H9 (cell line): Measurements from ENCODE around the gene CDC42EP4. TPM values are rescaled to one million over a fixed set of nuclear protein-coding genes. Genes with fewer than 3 reads are reported as not detected.

ENCODE experiments used
- DNase-seq: peaks from one replicate; pipeline ENCODE4 v3.0.0-alpha.2; 2017
- H2AFZ ChIP-seq: one replicate; pipeline ENCODE4 v1.6.1; 2013; ENCODE audit warnings: mild to moderate bottlenecking, low read length, control low read depth, moderate library complexity
- H2AK5ac ChIP-seq: 2 replicates; pipeline ENCODE4 v1.6.1; 2013; ENCODE audit warnings: low read length, control low read depth, mixed read lengths; ENCODE audit not compliant: insufficient read length
- H2BK120ac ChIP-seq: one replicate; pipeline ENCODE4 v1.6.1; 2013; ENCODE audit warnings: low read depth, mild to moderate bottlenecking, low read length, control low read depth, inconsistent platforms; ENCODE audit not compliant: poor library complexity, severe bottlenecking
- H2BK12ac ChIP-seq: 2 replicates; pipeline ENCODE4 v1.6.1; 2013; ENCODE audit warnings: low read length, control low read depth, mixed read lengths, low read depth; ENCODE audit not compliant: insufficient read length
- H2BK15ac ChIP-seq: 2 replicates; pipeline ENCODE4 v1.6.1; 2013; ENCODE audit warnings: low read depth, low read length, control low read depth
- H2BK20ac ChIP-seq: one replicate; pipeline ENCODE4 v1.6.1; 2013; ENCODE audit warnings: low read depth, mild to moderate bottlenecking, low read length, control low read depth, inconsistent platforms; ENCODE audit not compliant: poor library complexity, severe bottlenecking
- H2BK5ac ChIP-seq: 2 replicates; pipeline ENCODE4 v1.6.1; 2013; ENCODE audit warnings: low read length, control low read depth, mixed read lengths; ENCODE audit not compliant: insufficient read length
- H3K14ac ChIP-seq: 2 replicates; pipeline ENCODE4 v1.6.1; 2013; ENCODE audit warnings: low read length, control low read depth; ENCODE audit not compliant: insufficient read depth
- H3K18ac ChIP-seq: 2 replicates; pipeline ENCODE4 v1.6.1; 2013; ENCODE audit warnings: low read depth, mild to moderate bottlenecking, mixed read lengths, low read length, control low read depth; ENCODE audit not compliant: insufficient read length
- H3K23ac ChIP-seq: 2 replicates; pipeline ENCODE4 v1.6.1; 2013; ENCODE audit warnings: low read length, control low read depth, mixed read lengths, low read depth; ENCODE audit not compliant: insufficient read length
- H3K23me2 ChIP-seq: 2 replicates; pipeline ENCODE4 v1.6.1; 2013; ENCODE audit warnings: low read depth, mild to moderate bottlenecking, mixed read lengths, low read length, control low read depth; ENCODE audit not compliant: insufficient read length, poor library complexity, severe bottlenecking
- H3K27ac ChIP-seq: 2 replicates; pipeline ENCODE4 v1.5.1; 2013; ENCODE audit warnings: low read length, control low read depth, mixed read lengths, low read depth; ENCODE audit not compliant: insufficient read length
- H3K27me3 ChIP-seq: 2 replicates; pipeline ENCODE4 v1.6.1; 2013; ENCODE audit warnings: low read length, control low read depth, inconsistent platforms; ENCODE audit not compliant: insufficient read depth
- H3K4ac ChIP-seq: 2 replicates; pipeline ENCODE4 v1.6.1; 2013; ENCODE audit warnings: low read depth, mild to moderate bottlenecking, control low read depth, inconsistent platforms, low read length, moderate library complexity
- H3K4me1 ChIP-seq: 2 replicates; pipeline ENCODE4 v1.6.1; 2013; ENCODE audit warnings: low read length, control low read depth, inconsistent platforms; ENCODE audit not compliant: insufficient read depth
- H3K4me2 ChIP-seq: 2 replicates; pipeline ENCODE4 v1.6.1; 2013; ENCODE audit warnings: low read length, control low read depth, mixed read lengths; ENCODE audit not compliant: insufficient read length, insufficient read depth
- H3K56ac ChIP-seq: 2 replicates; pipeline ENCODE4 v1.6.1; 2013; ENCODE audit warnings: low read depth, mild to moderate bottlenecking, mixed read lengths, low read length, control low read depth; ENCODE audit not compliant: insufficient read length
- H3K79me1 ChIP-seq: 2 replicates; pipeline ENCODE4 v1.6.1; 2013; ENCODE audit warnings: low read depth, mild to moderate bottlenecking, moderate library complexity, low read length, control low read depth, inconsistent platforms; ENCODE audit not compliant: insufficient read depth, poor library complexity, severe bottlenecking
- H3K79me2 ChIP-seq: 2 replicates; pipeline ENCODE4 v1.6.1; 2013; ENCODE audit warnings: low read length, control low read depth, inconsistent platforms; ENCODE audit not compliant: insufficient read depth
- H3K9ac ChIP-seq: 2 replicates; pipeline ENCODE4 v1.6.1; 2013; ENCODE audit warnings: low read length, control low read depth, mixed read lengths; ENCODE audit not compliant: insufficient read length; ENCODE audit errors: extremely low read depth
- H3K9me3 ChIP-seq: one replicate; pipeline ENCODE4 v1.6.1; 2013; ENCODE audit warnings: low read depth, low read length, inconsistent platforms; ENCODE audit not compliant: control insufficient read depth
- H3T11ph ChIP-seq: one replicate; pipeline ENCODE4 v1.6.1; 2013; ENCODE audit warnings: mild to moderate bottlenecking, low read length, control low read depth, inconsistent platforms
- H4K20me1 ChIP-seq: one replicate; pipeline ENCODE4 v1.6.1; 2013; ENCODE audit not compliant: control insufficient read depth, insufficient read length, insufficient read depth
- H4K5ac ChIP-seq: 2 replicates; pipeline ENCODE4 v1.6.1; 2013; ENCODE audit warnings: low read depth, mild to moderate bottlenecking, mixed read lengths, low read length, control low read depth; ENCODE audit not compliant: insufficient read length
- H4K8ac ChIP-seq: replicated peaks from 2 replicates; pipeline ENCODE4 v1.6.1; 2013; ENCODE audit warnings: low read length, control low read depth, mixed read lengths, low read depth; ENCODE audit not compliant: insufficient read length
- H4K91ac ChIP-seq: 2 replicates; pipeline ENCODE4 v1.6.1; 2013; ENCODE audit warnings: low read depth, mild to moderate bottlenecking, moderate library complexity, mixed read lengths, low read length, control low read depth; ENCODE audit not compliant: insufficient read length
- H3K27ac Mint-ChIP-seq, 3 experiments: 2 replicates in 2 of 3; 3 replicates in 1 of 3; pipeline ENCODE4 v1.8.0; 2020 to 2021; ENCODE audit warnings: mixed read lengths in 3 of 3, mild to moderate bottlenecking in 1 of 3, moderate library complexity in 1 of 3
- H3K27me3 Mint-ChIP-seq: 2 replicates; pipeline ENCODE4 v1.8.0; 2021; ENCODE audit warnings: low read depth, mild to moderate bottlenecking, moderate library complexity, mixed read lengths
- H3K36me3 Mint-ChIP-seq, 3 experiments: 2 replicates in 2 of 3; 3 replicates in 1 of 3; pipeline ENCODE4 v1.8.0; 2020 to 2021; ENCODE audit warnings: low read depth in 3 of 3, mixed read lengths in 3 of 3; ENCODE audit not compliant: insufficient read depth in 1 of 3
- H3K4me1 Mint-ChIP-seq, 2 experiments: 2 replicates each; pipeline ENCODE4 v1.8.0; 2020; ENCODE audit warnings: mixed read lengths in 2 of 2
- H3K4me3 Mint-ChIP-seq, 2 experiments: 2 replicates in 1 of 2; 3 replicates in 1 of 2; pipeline ENCODE4 v1.8.0; 2020 to 2021; ENCODE audit warnings: mild to moderate bottlenecking in 2 of 2, mixed read lengths in 2 of 2, moderate library complexity in 1 of 2
- H3K9me3 Mint-ChIP-seq, 2 experiments: 2 replicates in 1 of 2; 3 replicates in 1 of 2; pipeline ENCODE4 v1.8.0; 2020; ENCODE audit warnings: mild to moderate bottlenecking in 2 of 2, mixed read lengths in 2 of 2, moderate library complexity in 1 of 2
- CTCF ChIP-seq: fragments of 200-600 bp; sonication (generic); conservative IDR thresholded peaks from 3 replicates; pipeline ENCODE4 v1.8.0; 2021; ENCODE audit warnings: antibody characterized with exemption, mild to moderate bottlenecking
- WGBS: extraction: QIAGEN DNeasy Blood & Tissue Kit; methylation state at CpG from one replicate; pipeline ENCODE4 v1.1.7; 2013; ENCODE audit warnings: missing lambda C conversion rate, low lambda C conversion rate, mixed read lengths; ENCODE audit not compliant: insufficient read length; ENCODE audit errors: extremely low coverage; 5-methylcytosine and 5-hydroxymethylcytosine counted together
- total RNA-seq: library from RNA; stranded (reverse); gene quantifications from 2 replicates; pipeline ENCODE4 v1.2.1, GENCODE V29; 2021

The CDC42EP4 gene
- total RNA-seq, 1 experiment from 2014 or later = 27.1 TPM

GRCh38 chr17:73249700-73250099 lies 62.1 kb downstream of the CDC42EP4 start:
- Histone ChIP-seq H3K18ac (no peak overlapping the region), H2BK12ac (no peak overlapping the region), H2BK5ac (no peak overlapping the region), H3K4me1 (no peaks in the 10 kb centered on the region), H2BK20ac (no peak overlapping the region), H3K9me3 (no peaks in the 10 kb centered on the region), H3K23ac (no peak overlapping the region), H2BK15ac (no peak overlapping the region), H3K9ac (no peak overlapping the region), H4K91ac (no peak overlapping the region), H2AFZ (no peak overlapping the region), H4K5ac (no peak overlapping the region), H3K27me3 (no peaks in the 10 kb centered on the region), H3K56ac (no peak overlapping the region), H2BK120ac (no peak overlapping the region), H3K27ac (no peak overlapping the region), H3K23me2 (no peaks in the 10 kb centered on the region), H3K4ac (no peak overlapping the region), H4K20me1 (no peaks in the 10 kb centered on the region), H3T11ph (no peak overlapping the region), H4K8ac (no peak overlapping the region), H2AK5ac (no peak overlapping the region), H3K79me1 (no peaks in the 10 kb centered on the region), H3K79me2 (no peaks in the 10 kb centered on the region), H3K14ac (no peak overlapping the region), H3K4me2 (no peak overlapping the region)
- no CpG with 5 or more reads among the region's 8 CpGs for WGBS
- no peak overlapping the region for H3K4me3 Mint-ChIP-seq
- no peak for DNase-seq
- TF ChIP-seq CTCF = no peak
- peaks cover 18 to 24% of the 10 kb centered on the region in 2 experiments for H3K4me1 Mint-ChIP-seq
- H3K27ac Mint-ChIP-seq = no peak overlapping the region
- H3K36me3 Mint-ChIP-seq = peaks cover 0 to 19% (median 10%) of the 10 kb centered on the region in 3 experiments; a peak in 6 of 7 replicates
- no peaks in the 10 kb centered on the region for H3K9me3 Mint-ChIP-seq
- peaks cover 8% of the 10 kb centered on the region for H3K27me3 Mint-ChIP-seq
